ENCODE measurements around the gene PCGF5.

The PCGF5 gene

DNA sequence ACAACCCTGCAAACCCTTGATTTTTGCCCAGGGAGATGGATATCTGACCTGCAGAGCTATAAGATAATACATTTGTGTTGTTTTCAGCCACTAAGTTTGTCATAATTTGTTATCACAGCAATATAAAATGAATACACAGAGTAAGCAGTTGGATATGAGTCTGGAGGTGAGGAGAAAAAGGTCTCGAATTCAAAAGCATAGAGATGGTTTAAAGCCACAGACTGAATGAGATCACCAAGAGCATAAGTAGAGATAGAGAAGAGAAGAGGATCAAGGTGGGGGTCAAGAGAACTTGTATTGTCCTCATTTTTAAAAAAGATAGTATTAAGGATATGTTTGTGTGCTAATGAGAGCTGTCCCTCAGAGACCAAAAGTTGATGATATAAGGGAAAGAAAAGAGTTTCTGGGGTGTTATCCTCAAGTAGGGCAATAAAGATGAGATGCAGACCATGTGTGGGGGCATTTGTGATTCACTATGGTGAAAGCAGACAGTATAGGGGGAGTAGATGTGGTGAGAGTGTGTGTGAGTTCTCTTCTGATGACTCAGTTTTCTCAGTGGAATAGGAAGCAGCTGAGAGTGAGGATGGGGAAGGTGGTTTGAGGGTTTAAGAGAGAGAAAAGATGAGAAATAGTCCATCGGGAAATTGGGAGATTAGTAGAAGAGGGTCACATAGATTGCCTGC lies 25.8 kb upstream of the PCGF5 start:
- no peaks in the 10 kb centered on the region; the same call in 1 of the 2 replicates for H3K4me1 ChIP-seq (ENCODE audit: control insufficient read depth, insufficient read depth, low read length)
- H3K4me3 ChIP-seq (ENCODE audit: low read length) = no peak overlapping the region
- H3K27ac ChIP-seq (ENCODE audit: low read length) = no peak overlapping the region
- 100% methylated on average over 1 of the region's 2 CpGs for WGBS (ENCODE audit: insufficient coverage, insufficient read length)
- no peaks in the 10 kb centered on the region for H3K36me3 ChIP-seq (ENCODE audit: control insufficient read depth, insufficient read depth, low read length)
- no peak for DNase-seq (ENCODE audit: low read depth, low spot score)
- no peaks in the 10 kb centered on the region for H3K27me3 ChIP-seq (ENCODE audit: control insufficient read depth, insufficient read depth, low read length)
- no peaks in the 10 kb centered on the region for H3K9me3 ChIP-seq (ENCODE audit: control insufficient read depth, insufficient read depth, low read length)

DNA sequence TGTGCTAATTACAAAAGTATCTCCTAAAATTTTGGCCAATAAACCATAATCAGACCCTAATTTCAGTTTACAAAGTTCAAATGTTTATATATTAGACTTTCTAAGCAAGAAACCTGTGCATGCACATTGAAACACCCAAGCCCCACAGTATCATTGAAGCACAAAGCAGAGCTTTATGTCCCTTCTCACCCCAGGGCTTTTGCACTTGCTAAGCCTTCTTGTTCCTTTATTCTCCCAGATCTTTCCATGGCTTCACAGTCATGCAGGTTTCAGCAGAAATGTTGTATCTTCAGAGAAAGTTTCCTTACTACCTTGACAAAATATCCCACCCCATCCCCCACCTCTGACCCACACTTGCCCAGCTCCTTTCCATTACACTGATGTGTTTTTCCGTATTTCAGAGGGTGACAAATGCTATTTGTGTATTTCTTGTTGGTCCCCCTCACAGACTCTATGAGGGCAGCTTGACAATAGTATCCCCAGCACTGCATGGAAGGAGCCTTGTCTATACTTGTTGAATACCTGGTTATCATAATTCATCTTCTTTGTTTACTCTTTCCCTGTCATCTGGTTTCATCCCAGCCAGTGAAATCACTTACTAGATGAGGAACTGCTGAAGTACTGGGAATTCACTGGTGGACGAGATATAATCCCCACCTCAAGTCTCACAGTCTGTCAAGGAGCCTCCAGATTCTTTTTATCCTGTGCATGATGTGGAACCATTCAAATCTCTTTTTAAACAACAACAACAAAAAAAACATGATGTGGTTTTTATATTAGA lies 24.0 kb upstream of the PCGF5 start:
- no peak overlapping the region for H3K4me3 ChIP-seq (ENCODE audit: low read length)
- no peaks in the 10 kb centered on the region for H3K27me3 ChIP-seq (ENCODE audit: control insufficient read depth, insufficient read depth, low read length)
- no peaks in the 10 kb centered on the region for H3K9me3 ChIP-seq (ENCODE audit: control insufficient read depth, insufficient read depth, low read length)
- H3K36me3 ChIP-seq (ENCODE audit: control insufficient read depth, insufficient read depth, low read length) = no peaks in the 10 kb centered on the region
- no CpG with 5 or more reads among the region's 2 CpGs for WGBS (ENCODE audit: insufficient coverage, insufficient read length)
- DNase-seq (ENCODE audit: low read depth, low spot score) = no peak
- H3K27ac ChIP-seq (ENCODE audit: low read length) = no peak overlapping the region
- no peaks in the 10 kb centered on the region; the same call in 1 of the 2 replicates for H3K4me1 ChIP-seq (ENCODE audit: control insufficient read depth, insufficient read depth, low read length)

DNA sequence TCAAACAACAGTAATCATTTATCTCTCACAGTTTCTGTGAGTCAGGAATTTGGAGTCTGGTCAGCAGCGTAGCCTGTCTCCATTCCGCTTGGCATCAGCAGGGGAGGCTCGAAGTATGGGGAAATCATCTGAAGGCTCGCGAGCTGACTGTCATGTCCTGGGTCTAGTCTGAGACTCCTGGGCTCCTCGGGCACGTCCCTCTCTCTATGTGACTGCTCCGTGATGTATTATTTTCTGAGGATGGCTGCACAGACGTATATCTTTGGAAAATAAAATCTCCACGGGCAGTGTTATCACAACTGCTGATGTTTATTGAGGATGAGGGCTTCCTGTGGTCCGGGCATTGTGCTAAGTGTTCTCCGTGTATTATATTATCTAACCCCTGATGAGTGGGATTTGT lies 23.3 kb upstream of the PCGF5 start:
- Histone ChIP-seq H3K27ac (ENCODE audit: low read length) (no peak overlapping the region), H3K9me3 (ENCODE audit: control insufficient read depth, insufficient read depth, low read length) (no peaks in the 10 kb centered on the region), H3K27me3 (ENCODE audit: control insufficient read depth, insufficient read depth, low read length) (no peaks in the 10 kb centered on the region), H3K4me1 (ENCODE audit: control insufficient read depth, insufficient read depth, low read length) (no peaks in the 10 kb centered on the region; the same call in 1 of the 2 replicates), H3K4me3 (ENCODE audit: low read length) (no peak overlapping the region), H3K36me3 (ENCODE audit: control insufficient read depth, insufficient read depth, low read length) (no peaks in the 10 kb centered on the region)
- no peak for DNase-seq (ENCODE audit: low read depth, low spot score)
- no CpG with 5 or more reads among the region's 12 CpGs for WGBS (ENCODE audit: insufficient coverage, insufficient read length)

DNA sequence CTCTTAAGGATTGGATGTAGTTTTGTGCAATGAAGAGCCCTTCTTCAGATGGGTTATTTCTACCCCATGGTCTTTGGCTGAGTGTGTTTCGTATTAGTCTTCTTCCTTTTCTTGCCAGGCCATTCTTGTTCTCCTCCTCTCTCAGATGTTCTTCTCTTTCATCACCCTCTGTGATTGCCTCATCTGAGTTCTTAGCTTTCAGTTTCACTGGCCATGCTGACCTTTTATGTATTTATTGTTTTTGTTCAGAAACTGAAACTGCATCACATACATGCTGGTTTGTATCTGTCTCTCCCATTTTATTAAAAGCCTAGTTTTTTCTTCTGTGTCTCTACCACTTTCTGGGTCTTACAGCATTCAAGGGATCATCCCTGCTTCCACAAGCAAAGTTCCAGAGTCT lies 21.7 kb upstream of the PCGF5 start:
- no peak for DNase-seq (ENCODE audit: low read depth, low spot score)
- H3K36me3 ChIP-seq (ENCODE audit: control insufficient read depth, insufficient read depth, low read length) = no peaks in the 10 kb centered on the region
- no CpG with 5 or more reads among the region's 1 CpG for WGBS (ENCODE audit: insufficient coverage, insufficient read length)
- no peak overlapping the region for H3K4me3 ChIP-seq (ENCODE audit: low read length)
- H3K9me3 ChIP-seq (ENCODE audit: control insufficient read depth, insufficient read depth, low read length) = no peaks in the 10 kb centered on the region
- H3K27ac ChIP-seq (ENCODE audit: low read length) = no peak overlapping the region
- no peaks in the 10 kb centered on the region for H3K27me3 ChIP-seq (ENCODE audit: control insufficient read depth, insufficient read depth, low read length)
- no peaks in the 10 kb centered on the region for H3K4me1 ChIP-seq (ENCODE audit: control insufficient read depth, insufficient read depth, low read length)

DNA sequence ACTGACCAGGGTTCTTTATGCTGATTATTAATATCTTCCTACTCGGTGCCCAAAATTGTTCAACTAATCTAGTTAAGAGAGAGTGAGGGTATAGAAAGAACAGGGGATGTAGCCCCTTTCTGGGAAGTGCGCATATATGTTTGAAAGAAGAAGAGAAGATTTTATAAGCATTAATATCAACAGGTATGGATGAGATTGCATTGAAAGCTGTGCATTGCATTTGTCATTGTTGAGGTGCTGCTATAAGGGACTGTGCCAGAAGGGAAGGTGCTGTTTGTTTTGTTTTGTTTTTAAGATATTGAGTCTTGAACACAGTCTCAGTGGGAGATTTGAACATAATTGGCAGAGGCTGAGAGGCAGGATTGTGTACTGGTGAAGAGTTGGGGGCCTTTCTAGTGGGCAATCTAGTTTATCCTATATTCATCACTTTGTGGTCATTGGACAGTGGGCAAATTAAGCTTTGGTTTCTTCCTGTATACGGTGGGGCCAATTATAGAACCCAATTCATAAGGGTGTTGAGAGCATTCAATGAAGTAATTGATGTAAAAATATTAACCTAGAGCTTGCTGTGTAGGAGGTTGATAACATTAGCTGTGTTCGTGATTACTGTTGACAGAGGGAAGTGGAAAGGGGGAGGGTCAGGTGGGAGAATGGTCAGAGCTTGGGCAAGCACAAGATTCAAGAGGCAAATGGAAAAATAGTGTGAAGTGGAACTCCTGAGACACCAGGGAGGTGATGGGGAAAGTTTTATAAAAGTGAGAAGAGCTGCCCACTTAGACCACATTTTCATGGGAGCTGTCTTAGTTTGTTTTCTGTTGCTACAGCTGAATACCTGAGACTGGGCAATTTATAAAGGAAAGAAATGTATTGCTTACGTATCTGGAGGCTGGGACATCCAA lies 19.9 kb upstream of the PCGF5 start:
- H3K9me3 ChIP-seq (ENCODE audit: control insufficient read depth, insufficient read depth, low read length) = no peaks in the 10 kb centered on the region
- no peak overlapping the region for H3K4me3 ChIP-seq (ENCODE audit: low read length)
- WGBS (ENCODE audit: insufficient coverage, insufficient read length) = no CpG with 5 or more reads among the region's 5 CpGs
- no peaks in the 10 kb centered on the region for H3K4me1 ChIP-seq (ENCODE audit: control insufficient read depth, insufficient read depth, low read length)
- H3K27me3 ChIP-seq (ENCODE audit: control insufficient read depth, insufficient read depth, low read length) = no peaks in the 10 kb centered on the region
- H3K36me3 ChIP-seq (ENCODE audit: control insufficient read depth, insufficient read depth, low read length) = no peaks in the 10 kb centered on the region
- H3K27ac ChIP-seq (ENCODE audit: low read length) = no peak overlapping the region
- DNase-seq (ENCODE audit: low read depth, low spot score) = no peak

DNA sequence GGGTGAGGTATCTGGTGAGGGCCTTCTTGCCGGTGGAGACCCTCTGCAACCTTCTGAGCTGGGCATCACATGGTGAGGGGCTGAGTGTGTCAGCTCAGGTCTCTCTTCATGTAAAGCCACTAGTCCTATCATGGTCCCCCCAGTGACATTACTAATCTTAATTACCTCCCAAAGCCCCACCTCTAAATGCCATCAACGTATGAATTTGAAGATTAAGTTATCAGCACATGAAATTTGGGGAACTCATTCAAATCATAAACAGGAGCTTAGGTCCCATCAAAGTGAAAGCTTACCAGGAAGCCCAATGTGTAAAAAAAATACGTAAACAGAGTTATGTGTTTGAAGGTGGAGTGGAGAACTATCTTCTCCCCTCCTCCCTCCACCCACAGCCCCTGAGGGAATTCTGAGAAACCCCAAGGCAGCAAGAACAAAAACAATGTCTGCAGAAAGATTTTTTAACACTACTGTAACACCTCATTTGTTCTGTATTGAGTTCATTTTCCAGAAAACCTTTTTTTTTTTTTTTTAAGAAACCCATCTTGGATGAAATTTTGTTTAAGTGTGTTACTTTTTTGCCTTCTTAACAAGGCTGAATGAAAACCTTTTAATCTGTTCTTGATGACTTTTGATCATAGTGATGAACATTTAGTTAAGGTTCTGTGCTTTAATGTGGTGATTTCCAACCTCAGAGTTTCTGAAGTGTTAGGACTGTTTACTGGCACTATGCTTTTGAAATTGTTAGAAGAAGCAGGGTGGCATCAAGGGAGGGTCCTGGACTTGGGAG lies 19.1 kb upstream of the PCGF5 start:
- Histone ChIP-seq H3K9me3 (ENCODE audit: control insufficient read depth, insufficient read depth, low read length) (no peaks in the 10 kb centered on the region), H3K27me3 (ENCODE audit: control insufficient read depth, insufficient read depth, low read length) (no peaks in the 10 kb centered on the region), H3K4me3 (ENCODE audit: low read length) (no peak overlapping the region), H3K36me3 (ENCODE audit: control insufficient read depth, insufficient read depth, low read length) (no peaks in the 10 kb centered on the region), H3K4me1 (ENCODE audit: control insufficient read depth, insufficient read depth, low read length) (no peaks in the 10 kb centered on the region), H3K27ac (ENCODE audit: low read length) (no peak overlapping the region)
- no peak for DNase-seq (ENCODE audit: low read depth, low spot score)
- no CpG with 5 or more reads among the region's 3 CpGs for WGBS (ENCODE audit: insufficient coverage, insufficient read length)

DNA sequence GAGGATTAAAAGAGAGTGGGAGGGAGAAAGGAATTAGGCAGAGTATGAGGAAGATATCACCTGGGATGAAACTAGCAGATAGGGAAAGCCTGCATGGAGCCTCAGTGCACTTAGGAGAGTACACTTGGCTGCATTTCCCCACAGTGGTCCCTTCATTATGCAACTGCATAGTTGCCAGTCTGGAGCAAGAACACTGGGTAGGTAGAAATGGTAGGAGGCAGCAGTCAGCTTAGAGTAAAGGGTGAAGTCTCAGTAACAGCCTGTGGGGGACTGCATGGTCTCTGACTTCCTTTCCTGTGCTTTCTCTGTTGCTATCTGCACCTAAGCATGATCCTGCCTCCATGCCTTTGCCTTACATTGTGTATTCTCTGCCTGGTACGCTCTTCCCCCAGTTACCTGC lies 14.0 kb upstream of the PCGF5 start:
- WGBS (ENCODE audit: insufficient coverage, insufficient read length) = no CpG with 5 or more reads among the region's 1 CpG
- H3K27ac ChIP-seq (ENCODE audit: low read length) = no peak overlapping the region
- no peak for DNase-seq (ENCODE audit: low read depth, low spot score)
- H3K9me3 ChIP-seq (ENCODE audit: control insufficient read depth, insufficient read depth, low read length) = no peaks in the 10 kb centered on the region
- no peaks in the 10 kb centered on the region for H3K36me3 ChIP-seq (ENCODE audit: control insufficient read depth, insufficient read depth, low read length)
- no peak overlapping the region for H3K4me3 ChIP-seq (ENCODE audit: low read length)
- no peaks in the 10 kb centered on the region for H3K27me3 ChIP-seq (ENCODE audit: control insufficient read depth, insufficient read depth, low read length)
- no peaks in the 10 kb centered on the region for H3K4me1 ChIP-seq (ENCODE audit: control insufficient read depth, insufficient read depth, low read length)

DNA sequence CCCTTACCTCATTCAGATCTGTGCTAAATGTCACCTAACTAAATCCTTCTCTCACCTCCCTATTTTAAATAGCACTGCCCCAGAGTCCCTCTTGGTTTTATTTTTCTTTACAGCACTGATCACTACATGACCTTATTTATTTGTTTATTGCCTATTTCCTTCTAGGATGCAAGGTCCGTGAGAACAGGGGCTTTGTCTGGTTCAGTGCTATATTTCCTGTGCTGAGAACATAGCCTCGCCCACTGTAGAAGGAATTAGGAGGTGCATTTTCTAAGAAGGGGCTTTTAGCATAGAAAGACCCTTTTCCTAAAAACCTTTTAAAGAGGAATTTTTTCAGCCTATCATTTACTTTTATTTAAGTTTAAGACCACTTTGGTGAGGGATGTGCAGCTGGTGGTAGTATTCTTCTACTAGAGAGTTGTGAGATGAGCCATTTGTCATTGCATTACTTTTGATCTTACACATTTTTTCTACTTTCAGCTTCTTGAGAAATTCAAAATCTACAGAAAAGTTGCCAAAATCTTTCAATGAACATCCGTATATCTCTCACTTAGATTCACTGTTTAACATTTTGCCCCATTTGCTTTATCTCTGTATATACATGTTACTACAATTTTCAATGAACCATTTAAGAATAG lies 13.5 kb upstream of the PCGF5 start:
- H3K4me1 ChIP-seq (ENCODE audit: control insufficient read depth, insufficient read depth, low read length) = no peaks in the 10 kb centered on the region
- WGBS (ENCODE audit: insufficient coverage, insufficient read length) = no CpG with 5 or more reads among the region's 3 CpGs
- no peaks in the 10 kb centered on the region for H3K36me3 ChIP-seq (ENCODE audit: control insufficient read depth, insufficient read depth, low read length)
- no peak for DNase-seq (ENCODE audit: low read depth, low spot score)
- no peaks in the 10 kb centered on the region for H3K27me3 ChIP-seq (ENCODE audit: control insufficient read depth, insufficient read depth, low read length)
- no peak overlapping the region for H3K27ac ChIP-seq (ENCODE audit: low read length)
- no peaks in the 10 kb centered on the region for H3K9me3 ChIP-seq (ENCODE audit: control insufficient read depth, insufficient read depth, low read length)
- H3K4me3 ChIP-seq (ENCODE audit: low read length) = no peak overlapping the region

DNA sequence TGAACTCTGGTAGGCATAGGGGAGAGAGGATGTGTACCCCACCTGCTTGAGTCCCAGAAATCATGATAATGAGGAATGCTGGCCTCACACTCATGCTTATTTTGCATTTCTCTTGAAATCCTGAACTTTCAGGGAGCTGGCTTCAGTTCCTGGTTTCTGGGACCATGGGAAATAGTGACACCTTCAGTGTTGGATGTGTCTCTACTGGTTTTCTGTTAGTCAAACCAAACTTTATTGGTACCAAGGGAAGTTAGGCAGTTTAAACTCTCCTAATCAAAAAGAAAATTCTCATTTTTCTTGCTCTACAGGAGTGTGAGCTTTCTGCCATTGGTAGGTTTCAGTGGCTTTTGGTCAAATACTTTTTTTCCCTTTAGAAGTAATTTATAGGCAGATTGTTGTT lies 11.8 kb upstream of the PCGF5 start:
- no peaks in the 10 kb centered on the region for H3K36me3 ChIP-seq (ENCODE audit: control insufficient read depth, insufficient read depth, low read length)
- no peaks in the 10 kb centered on the region for H3K4me1 ChIP-seq (ENCODE audit: control insufficient read depth, insufficient read depth, low read length)
- H3K27ac ChIP-seq (ENCODE audit: low read length) = no peak overlapping the region
- H3K27me3 ChIP-seq (ENCODE audit: control insufficient read depth, insufficient read depth, low read length) = no peaks in the 10 kb centered on the region
- DNase-seq (ENCODE audit: low read depth, low spot score) = no peak
- no peak overlapping the region for H3K4me3 ChIP-seq (ENCODE audit: low read length)
- H3K9me3 ChIP-seq (ENCODE audit: control insufficient read depth, insufficient read depth, low read length) = no peaks in the 10 kb centered on the region

All from iPS DF 6.9 (cell line).